Psoas muscle (tissue), 8 donors: Measurements from ENCODE around the gene CELF4. TPM values are rescaled to one million over a fixed set of nuclear protein-coding genes. Genes with fewer than 3 reads are reported as not detected.

Source experiments
- ATAC-seq, 4 donors: fragments of 200-7000 bp; cut with Tn5 transposase; one replicate each; pipeline ENCODE4 v1.9.1; 2020; ENCODE audit warnings: moderate library complexity in 3 of 4, mild to moderate bottlenecking in 2 of 4
- DNase-seq, 2 donors: peaks; one replicate each; pipeline ENCODE4 v3.0.0-alpha.2; 2020
- H3K27ac ChIP-seq: fragments of 200-600 bp; one replicate; pipeline ENCODE4 v1.8.0; 2022
- H3K27me3 ChIP-seq, 3 donors: fragments of 200-600 bp in 1 of 3; one replicate each; pipeline versions ENCODE4 v1.6.1 to v1.8.0; 2013 to 2022; ENCODE audit warnings: low read length in 2 of 3, mild to moderate bottlenecking in 2 of 3, moderate library complexity in 1 of 3; ENCODE audit not compliant: insufficient read depth in 3 of 3
- H3K36me3 ChIP-seq, 2 donors: fragments of 200-600 bp in 1 of 2; one replicate each; pipeline versions ENCODE4 v1.6.1 to v1.8.0; 2013 to 2022; ENCODE audit warnings: low read depth in 1 of 2, mild to moderate bottlenecking in 1 of 2, moderate library complexity in 1 of 2; ENCODE audit not compliant: insufficient read depth in 1 of 2
- H3K4me1 ChIP-seq: fragments of 200-600 bp; one replicate; pipeline ENCODE4 v1.8.0; 2022
- H3K4me3 ChIP-seq: fragments of 200-600 bp; one replicate; pipeline ENCODE4 v1.8.0; 2022; ENCODE audit warnings: mild to moderate bottlenecking
- H3K9me3 ChIP-seq: fragments of 200-600 bp; one replicate; pipeline ENCODE4 v1.8.0; 2022
- WGBS, 3 donors: extraction: QIAGEN DNeasy Blood & Tissue Kit; methylation state at CpG; one replicate each; pipeline versions ENCODE4 v1.1.6 to v1.1.7; 2013; 5-methylcytosine and 5-hydroxymethylcytosine counted together
- intact Hi-C, 2 donors: fragments of 100-400 bp; cut with DNase I; formaldehyde crosslinking; loops; one replicate each; pipeline versions ENCODE4 v1.11.0 to v1.14.2; 2022
- polyA plus RNA-seq, 3 donors: library from polyadenylated mRNA; stranded (reverse); fragments of 200-250 nt; gene quantifications; one replicate each; pipeline ENCODE4 v1.2.3, GENCODE V29; 2013
- total RNA-seq, 4 donors: library from RNA; stranded (reverse); fragmentation: NEBNext Ultra II Directional in 2 of 4; extraction: Animal tissue kit (Norgen Biotek cat#: 25700) in 2 of 4; gene quantifications; one replicate each; pipeline versions ENCODE4 v1.2.1 to v1.2.4, GENCODE V29; 2021 to 2023
- TF ChIP-seq, protein P1 (sequence below): fragments of 200-600 bp; IDR thresholded peaks from one replicate; pipeline ENCODE4 v1.8.0; 2022; ENCODE audit warnings: antibody characterized with exemption
- donor health status: healthy with polysubstance abuse.
- donor health status: DM: no; HTN: no; CAD: no; lungs with moderate emphysema.
- donor health status: Bipolar disorder and iron deficiency.
- donor health status: healthy.
- donor health status: DM: yes; HTN: yes; CAD: no.
- donor health status: DM: no; HTN: no; CAD: no.
- donor health status: DM: no; HTN: no; CAD: no.
- donor health status: DM: yes; HTN: yes; CAD: no.

CELF4 gene
- total and polyA plus RNA-seq, 7 donors, result 0.17 to 0.28 (median 0.17) TPM; not detected in 3

DNA sequence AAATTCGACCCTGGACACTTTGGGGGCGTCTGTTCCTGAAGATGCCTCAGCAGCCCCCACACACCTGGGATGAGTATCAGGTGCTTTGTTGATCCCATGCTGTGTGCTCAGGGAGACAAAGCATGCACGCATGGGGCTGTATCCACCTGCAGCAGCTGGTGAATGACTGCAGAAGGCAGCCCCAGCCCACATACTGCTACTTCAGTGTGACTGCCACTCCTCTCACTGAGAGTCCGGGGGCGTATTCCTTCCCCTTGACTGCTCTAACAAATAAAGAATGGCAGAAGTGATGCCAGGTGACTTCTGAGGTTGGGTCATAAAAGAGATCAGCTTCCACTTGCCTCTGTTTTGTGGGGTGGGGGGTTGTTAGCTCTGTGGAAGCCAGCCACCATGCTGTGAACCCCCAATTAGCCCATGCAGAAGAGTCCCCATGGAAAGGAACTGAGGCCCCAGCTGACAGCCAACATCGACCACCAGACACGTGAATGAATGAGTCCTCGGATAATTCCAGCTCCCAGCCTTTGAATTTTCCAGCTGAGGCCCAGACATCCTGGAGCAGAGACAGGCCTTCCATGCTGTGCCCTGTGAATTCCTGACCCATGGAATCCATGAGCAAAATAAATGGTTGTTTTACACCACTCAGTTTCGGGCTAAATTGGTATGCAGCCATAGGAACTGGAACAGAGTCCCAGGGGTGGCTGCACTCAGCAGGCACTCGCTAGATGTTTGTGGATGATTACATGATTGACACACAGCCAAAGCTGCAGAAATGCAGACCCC, 289.3 kb downstream of the CELF4 start:
- H3K27ac ChIP-seq, result no peak overlapping the region

DNA sequence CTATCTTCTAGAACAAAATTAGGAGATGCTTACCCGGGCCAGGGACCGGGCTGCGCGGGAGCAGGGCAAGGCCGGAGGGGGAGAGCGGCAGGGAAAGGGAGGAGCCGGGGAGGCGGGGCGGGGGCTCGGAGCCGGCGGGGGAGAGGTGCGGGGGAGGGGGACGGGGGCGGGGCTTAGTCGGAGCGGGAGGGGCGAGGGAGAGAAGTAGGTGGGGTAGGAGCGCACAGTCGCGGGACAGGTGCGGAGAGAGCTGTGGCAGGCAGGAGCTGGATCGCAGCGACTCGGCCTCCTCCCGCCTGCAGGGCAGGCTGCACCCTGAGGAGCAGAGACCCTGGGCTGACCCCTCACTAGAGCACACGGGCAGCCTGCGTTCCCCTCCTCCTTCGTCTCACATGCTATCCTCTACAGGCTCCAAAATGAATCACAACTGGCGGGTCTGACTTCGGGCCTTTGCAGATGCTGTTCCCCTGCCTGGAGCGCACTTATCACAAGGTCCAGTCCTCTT, 290.3 kb downstream of the CELF4 start:
- DNase-seq (no peak), ATAC-seq (no peak)
- Histone ChIP-seq H3K27me3 (peaks cover 0 to 50% (median 18%) of the 10 kb centered on the region in 3 donors), H3K4me3 (no peak overlapping the region), H3K27ac (no peak overlapping the region), H3K9me3 (no peaks in the 10 kb centered on the region), H3K4me1 (no peaks in the 10 kb centered on the region), H3K36me3 (no peaks in the 10 kb centered on the region)
- TF ChIP-seq, protein P1, sequence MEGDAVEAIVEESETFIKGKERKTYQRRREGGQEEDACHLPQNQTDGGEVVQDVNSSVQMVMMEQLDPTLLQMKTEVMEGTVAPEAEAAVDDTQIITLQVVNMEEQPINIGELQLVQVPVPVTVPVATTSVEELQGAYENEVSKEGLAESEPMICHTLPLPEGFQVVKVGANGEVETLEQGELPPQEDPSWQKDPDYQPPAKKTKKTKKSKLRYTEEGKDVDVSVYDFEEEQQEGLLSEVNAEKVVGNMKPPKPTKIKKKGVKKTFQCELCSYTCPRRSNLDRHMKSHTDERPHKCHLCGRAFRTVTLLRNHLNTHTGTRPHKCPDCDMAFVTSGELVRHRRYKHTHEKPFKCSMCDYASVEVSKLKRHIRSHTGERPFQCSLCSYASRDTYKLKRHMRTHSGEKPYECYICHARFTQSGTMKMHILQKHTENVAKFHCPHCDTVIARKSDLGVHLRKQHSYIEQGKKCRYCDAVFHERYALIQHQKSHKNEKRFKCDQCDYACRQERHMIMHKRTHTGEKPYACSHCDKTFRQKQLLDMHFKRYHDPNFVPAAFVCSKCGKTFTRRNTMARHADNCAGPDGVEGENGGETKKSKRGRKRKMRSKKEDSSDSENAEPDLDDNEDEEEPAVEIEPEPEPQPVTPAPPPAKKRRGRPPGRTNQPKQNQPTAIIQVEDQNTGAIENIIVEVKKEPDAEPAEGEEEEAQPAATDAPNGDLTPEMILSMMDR, result no peak
- intact Hi-C loops, result no loop called here
- 12 to 19% (median 18%) methylated on average over 16 to 32 of the region's 32 CpGs for WGBS, 3 donors

More for the DNA sequence above, 289.3 kb downstream of the CELF4 start:
- intact Hi-C loops, result no loop called here
- TF ChIP-seq, protein P1, result no peak
- no peak overlapping the region for H3K4me3 ChIP-seq
- no peak for DNase-seq
- H3K27me3 ChIP-seq, result peaks cover 0 to 54% (median 18%) of the 10 kb centered on the region in 3 donors
- WGBS, 3 donors, result 52 to 62% (median 57%) methylated on average over 10 of the region's 10 CpGs
- ATAC-seq, result no peak
- H3K36me3 ChIP-seq, result no peaks in the 10 kb centered on the region
- H3K4me1 ChIP-seq, result no peaks in the 10 kb centered on the region
- H3K9me3 ChIP-seq, result no peaks in the 10 kb centered on the region

DNA sequence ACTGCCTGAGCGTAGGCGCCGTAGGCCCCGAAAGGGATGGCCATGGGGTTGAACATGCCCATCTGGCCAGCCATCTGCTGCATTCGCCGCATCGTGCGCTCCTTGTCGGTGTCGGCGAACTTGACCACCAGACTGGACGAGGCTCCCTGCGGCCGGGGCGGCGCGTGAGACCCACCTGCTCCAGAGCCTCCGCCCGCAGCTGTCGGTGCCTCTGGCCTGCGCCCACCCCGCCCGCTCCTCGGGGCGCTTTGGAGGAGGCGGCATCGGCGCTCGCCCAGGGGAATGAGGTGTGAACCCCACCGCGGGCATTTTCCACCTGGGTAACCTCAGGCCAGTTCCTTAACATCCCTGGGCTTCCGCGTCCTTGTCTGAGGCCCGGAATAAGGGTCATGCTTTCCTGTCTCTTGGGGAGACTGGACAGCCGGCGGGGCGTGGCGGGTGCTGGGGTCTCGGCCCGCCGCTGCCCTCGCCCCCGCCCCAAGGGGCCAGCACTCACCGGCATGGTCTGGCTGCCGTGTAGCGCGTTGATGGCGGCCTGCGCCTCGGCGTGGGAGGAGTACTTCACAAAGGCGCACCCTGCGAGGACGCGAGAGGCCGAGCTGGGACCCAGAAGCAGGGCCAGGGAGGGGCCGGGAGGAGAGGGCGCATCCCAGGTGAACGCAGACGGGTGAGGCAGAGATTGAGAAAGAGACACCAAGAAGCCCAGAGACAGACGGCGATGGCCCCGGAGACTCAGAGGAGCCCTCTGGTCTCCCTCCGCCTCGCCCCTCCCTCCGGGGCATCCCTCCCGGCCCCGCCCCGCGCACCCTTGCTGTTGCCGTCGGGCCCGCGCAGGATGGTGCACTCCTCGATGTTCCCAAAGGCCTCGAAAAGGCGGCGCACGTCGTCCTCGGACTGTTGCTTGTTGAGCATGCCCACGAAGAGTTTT, 291.0 kb downstream of the CELF4 start:
- H3K4me1 ChIP-seq, result no peaks in the 10 kb centered on the region
- no peak for ATAC-seq
- no peaks in the 10 kb centered on the region for H3K36me3 ChIP-seq
- 10 to 12% (median 10%) methylated on average over 62 to 82 of the region's 82 CpGs for WGBS, 3 donors
- H3K27me3 ChIP-seq, result peaks cover 0 to 50% (median 18%) of the 10 kb centered on the region in 3 donors
- no peak for DNase-seq
- intact Hi-C loops, result no loop called here
- H3K9me3 ChIP-seq, result no peaks in the 10 kb centered on the region
- no peak overlapping the region for H3K4me3 ChIP-seq
- H3K27ac ChIP-seq, result no peak overlapping the region
- TF ChIP-seq, protein P1, result no peak

DNA sequence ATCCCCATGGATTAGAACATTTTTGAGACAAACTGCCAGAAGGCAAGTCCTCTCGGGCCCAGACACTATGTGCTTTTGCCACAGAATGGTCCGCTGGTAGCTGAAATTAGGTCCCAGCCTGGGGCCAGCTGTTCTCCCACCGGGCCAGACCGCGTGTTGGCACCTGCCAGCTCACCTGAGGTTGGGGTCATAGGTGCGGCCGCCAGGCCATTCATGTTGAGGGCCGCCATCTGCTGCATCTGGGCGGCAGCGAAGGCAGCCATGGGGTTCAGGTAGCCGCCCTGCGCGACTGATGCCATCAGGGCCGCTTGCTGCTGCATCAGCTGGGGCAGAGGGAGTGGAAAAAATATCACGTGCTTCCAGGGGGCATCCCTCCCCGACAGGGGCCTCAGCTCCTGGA, 292.8 kb downstream of the CELF4 start:
- Histone ChIP-seq H3K9me3 (no peaks in the 10 kb centered on the region), H3K27ac (no peak overlapping the region), H3K4me3 (no peak overlapping the region), H3K4me1 (no peaks in the 10 kb centered on the region), H3K36me3 (no peaks in the 10 kb centered on the region), H3K27me3 (peaks cover 0 to 50% (median 18%) of the 10 kb centered on the region in 3 donors)
- 80% methylated on average over 16 of the region's 16 CpGs for WGBS, 3 donors
- intact Hi-C loops, result no loop called here
- TF ChIP-seq, protein P1, result no peak
- no peak for ATAC-seq
- no peak for DNase-seq
